ENCODE data around the gene TBC1D13.
"Not testable (repeated sequence)": the region's sequence is repeated elsewhere in the genome, so short reads cannot be mapped to it uniquely, and the experiment has no call there.

The TBC1D13 gene

DNA sequence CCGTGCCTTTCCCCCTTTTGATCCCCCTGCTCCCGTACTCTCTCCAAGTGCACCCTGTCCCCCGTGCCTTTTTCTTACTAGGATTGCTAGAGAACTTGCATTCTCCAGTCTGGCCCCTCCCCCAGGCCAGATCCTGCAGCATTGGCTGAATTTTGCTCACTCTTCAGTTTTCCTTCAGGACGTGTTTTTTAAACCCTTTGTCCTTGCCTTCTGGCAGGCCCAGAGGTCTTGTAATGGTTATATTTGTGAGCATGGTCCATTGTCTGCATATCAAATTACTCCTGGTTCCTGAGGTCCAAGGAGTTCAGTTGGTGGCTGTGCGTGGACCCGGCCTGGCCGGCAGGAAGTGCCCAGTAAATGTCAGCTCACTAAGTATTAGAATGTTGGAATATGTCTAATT is 606 bp downstream of the TBC1D13 start:
- peak; percentile 33 for DNase-seq

GRCh38 chr9:128788445-128788844 is 1.4 kb downstream of the TBC1D13 start:
- DNase-seq, result no peak

DNA sequence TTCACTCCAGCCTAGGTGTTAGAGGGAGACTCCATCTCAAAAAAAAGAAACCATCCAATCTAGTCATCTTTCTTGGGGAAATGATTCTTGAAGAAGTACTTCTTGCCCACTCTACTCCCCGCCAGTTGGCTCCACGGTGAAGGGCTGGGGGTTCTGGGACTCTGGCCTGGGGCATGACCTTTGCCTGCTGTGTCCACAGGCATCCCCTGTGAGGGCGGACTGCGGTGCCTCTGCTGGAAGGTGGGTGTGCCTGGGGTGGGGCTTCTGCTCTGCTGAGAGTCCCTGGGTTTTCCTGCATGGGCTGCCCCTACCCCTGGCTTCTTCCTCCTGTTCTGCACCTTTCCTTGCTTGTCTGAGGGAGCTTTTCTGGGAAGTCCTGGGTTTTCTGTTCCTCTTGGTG is 3.5 kb downstream of the TBC1D13 start:
- DNase-seq, result no peak

GRCh38 chr9:128792134-128792533 is 5.1 kb downstream of the TBC1D13 start:
- no peak for DNase-seq

DNA sequence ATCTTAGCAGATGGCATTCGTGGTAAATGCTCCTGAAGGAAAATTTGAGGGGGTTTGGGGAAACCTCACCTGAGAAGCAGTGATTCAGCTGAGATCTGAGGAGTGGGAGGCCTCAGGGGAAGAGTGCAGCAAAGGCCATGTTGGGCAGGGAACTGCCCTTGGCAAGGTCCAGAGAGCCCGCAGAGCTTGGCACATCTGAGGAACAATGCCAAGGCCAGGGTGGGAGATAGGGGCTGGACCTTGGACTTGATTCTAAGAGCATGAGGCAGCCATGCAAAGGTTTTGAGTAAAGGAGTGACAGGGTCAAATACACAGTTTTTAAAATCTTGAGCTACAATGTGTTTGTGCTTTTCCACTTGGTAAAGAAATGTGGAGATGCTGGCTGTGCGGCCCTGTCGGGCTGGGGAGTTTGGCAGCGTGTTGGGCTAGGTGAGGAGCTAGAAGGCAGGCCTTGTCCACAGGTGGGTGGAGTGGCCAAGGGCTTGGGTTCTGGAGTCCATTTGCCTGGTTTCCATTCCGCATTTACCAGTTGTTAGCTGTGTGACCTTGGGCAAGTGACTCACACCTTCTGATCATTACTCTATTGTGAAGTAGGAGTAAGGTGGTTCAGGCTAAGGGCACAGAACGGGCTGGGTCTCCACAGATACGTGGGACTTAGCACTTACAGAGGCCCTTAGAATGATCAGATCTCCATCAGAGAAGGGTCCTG is 6.1 kb downstream of the TBC1D13 start:
- DNase-seq, result no peak

DNA sequence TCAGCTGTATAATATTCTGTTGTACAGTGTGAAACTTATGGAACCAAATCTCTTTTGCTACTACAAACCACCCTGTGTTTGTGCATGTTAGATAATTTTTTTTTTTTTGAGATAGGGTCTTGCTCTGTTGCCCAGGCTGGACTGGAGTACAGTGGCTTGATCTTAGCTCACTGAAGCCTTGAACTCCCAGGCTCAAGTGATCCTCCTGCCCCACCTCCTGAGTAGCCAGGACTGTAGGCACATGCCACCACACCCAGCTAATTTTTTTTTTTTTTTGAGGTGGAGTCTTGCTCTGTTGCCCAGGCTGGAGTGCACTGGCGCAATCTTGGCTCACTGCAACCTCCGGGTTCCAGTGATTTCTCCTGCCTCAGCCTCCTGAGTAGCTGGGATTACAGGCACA is 7.9 kb downstream of the TBC1D13 start:
- DNase-seq, result not testable (repeated sequence)

- no peak for DNase-seq
Measured at GRCh38 chr9:128798896-128799295, 11.8 kb downstream of the TBC1D13 start.

GRCh38 chr9:128800061-128800460 is 13.0 kb downstream of the TBC1D13 start:
- no peak for DNase-seq

DNA sequence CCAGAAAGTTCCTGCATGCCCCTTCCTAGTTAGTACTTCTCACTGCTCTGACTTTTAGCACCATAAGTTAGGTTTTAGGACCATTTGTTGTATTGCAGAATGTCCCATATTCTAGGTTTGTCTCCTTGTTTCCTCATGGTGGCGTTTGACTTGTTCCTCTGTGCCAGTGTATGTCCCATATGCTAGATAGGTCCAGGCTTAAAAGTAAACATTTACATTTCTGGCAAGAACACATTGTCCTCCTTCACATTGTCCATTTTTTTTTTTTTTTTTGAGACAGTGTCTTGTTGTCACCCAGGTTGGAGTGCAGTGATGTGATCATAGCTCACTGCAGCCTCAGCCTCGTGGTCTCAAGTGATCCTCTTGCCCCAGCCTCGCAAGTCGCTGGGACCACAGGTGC is 15.4 kb downstream of the TBC1D13 start:
- no peak for DNase-seq

DNA sequence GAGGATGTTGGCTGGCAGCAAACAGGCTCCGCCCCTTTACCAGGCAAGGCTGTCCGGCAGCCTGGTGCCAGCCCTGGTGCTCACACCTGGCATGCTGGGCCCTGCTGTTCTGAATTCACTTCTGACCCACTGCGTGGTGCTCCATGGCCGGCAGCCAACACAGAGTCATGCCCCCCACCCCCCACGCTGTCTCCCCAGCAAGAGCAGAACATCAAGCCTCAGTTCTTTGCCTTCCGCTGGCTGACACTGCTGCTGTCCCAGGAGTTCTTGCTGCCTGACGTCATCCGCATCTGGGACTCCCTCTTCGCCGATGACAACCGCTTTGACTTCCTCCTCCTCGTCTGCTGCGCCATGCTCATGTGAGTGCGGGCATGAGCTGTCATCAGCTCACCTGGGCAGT is 18.6 kb downstream of the TBC1D13 start:
- no peak for DNase-seq

- DNase-seq, result no peak
Measured at GRCh38 chr9:128807827-128808226, 20.8 kb downstream of the TBC1D13 start.

GRCh38 chr9:128808543-128808942 is 21.5 kb downstream of the TBC1D13 start:
- no peak for DNase-seq

GRCh38 chr9:128809036-128809599 is 22.1 kb downstream of the TBC1D13 start:
- no peak for DNase-seq

DNA sequence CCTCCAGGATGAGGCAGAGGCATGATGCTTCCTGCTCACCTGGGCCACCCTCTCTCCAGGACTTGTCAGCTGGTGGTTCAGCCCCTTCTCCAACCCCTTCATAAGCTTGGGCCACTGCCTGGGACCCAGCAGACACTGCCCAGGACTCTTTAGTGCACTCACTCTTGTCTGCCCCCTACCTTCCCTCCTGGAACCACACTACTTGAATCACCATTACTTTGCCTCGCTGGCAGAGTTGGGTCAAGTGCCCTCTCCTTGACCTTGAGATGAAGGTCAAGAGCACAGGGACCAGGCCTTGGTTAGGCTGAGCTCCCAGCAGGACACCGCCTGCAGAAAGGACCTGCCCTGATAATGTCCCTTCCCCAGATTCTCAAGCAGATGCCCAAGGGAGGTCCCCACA is 22.8 kb downstream of the TBC1D13 start:
- no peak for DNase-seq

DNA sequence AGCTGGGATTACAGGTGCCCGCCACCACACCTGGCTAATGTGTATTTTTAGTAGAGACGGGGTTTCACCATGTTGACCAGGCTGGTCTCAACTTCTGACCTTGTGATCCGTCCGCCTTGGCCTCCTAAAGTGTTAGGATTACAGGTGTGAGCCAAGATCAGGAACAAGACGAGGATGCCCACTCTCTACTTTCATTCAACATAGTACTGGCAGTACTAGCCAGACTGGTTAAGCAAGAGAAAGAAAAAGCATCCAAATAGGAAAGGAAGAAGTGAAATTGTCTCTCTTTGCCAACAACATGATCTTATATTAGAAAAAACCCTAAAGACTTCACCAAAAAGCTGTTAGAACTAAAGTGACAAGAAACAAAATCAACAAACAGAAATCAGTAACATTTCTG is 23.8 kb downstream of the TBC1D13 start:
- DNase-seq, result no peak

DNA sequence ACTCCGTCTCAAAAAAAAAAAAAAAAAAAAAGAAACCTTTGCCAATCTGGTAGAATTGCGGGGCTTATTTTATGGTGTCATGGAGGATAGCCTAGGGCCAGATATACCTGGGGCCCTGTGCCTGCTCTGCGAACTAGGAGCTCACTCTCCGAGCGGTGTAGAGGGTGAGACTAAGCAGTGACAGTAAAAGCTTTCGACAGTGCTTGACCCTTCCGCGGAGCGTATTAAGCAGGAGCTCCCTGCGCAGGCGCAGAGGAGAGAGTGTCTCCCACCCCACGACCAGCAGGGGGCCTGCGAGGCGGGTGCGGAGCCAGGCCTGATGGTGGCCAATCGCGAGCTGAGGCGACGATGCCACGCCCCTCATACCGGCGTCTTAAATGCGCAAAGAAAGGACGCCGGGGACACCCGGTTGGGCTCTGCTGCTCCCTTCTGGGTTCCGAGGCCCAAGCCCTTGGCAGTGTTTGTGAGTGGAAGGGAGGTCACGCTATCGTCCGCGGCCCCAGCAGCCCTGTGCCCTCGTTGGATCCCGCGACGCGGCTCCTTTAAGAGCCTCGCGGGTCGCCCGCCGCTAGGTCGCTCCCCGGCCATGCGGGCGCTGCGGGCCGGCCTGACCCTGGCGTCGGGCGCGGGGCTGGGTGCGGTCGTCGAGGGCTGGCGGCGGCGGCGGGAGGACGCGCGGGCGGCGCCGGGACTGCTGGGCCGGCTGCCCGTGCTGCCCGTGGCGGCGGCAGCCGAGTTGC is 31.2 kb downstream of the TBC1D13 start, which contains the start of gene ENDOG:
TSS of gene ENDOG (plus strand) at position 402 of the 740 bp plus-strand sequence. CDS start at position 587, 185 bp downstream.
- DNase-seq, result peak; percentile 99

DNA sequence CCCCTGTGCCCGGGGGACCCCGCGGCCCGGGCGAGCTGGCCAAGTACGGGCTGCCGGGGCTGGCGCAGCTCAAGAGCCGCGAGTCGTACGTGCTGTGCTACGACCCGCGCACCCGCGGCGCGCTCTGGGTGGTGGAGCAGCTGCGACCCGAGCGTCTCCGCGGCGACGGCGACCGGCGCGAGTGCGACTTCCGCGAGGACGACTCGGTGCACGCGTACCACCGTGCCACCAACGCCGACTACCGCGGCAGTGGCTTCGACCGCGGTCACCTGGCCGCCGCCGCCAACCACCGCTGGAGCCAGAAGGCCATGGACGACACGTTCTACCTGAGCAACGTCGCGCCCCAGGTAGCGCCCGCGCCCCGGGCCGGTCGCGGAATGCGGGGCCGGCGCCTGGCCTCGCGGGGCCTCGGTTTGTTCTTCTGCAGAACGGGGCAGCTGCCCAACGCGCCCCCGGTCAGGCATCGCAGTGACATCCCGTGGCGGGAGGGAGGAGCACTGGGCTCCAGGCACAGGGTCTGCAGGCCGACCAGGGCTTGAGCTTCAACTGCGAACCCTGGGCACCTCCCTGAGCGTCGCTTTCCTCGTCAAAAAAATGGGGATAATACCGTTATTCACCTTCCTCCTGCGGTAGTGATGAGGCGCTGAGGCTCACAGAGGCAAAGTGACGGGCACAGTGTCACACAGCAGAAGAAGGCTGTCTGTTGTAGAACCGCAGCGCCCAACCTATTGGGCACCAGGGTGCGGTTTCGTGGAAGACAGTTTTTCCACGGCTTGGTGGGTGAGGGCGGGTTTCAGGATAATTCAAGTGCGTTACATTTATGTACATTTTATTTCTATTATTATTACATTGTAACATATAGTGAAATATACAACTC is 32.0 kb downstream of the TBC1D13 start:
- peak; percentile 60 for DNase-seq

DNA sequence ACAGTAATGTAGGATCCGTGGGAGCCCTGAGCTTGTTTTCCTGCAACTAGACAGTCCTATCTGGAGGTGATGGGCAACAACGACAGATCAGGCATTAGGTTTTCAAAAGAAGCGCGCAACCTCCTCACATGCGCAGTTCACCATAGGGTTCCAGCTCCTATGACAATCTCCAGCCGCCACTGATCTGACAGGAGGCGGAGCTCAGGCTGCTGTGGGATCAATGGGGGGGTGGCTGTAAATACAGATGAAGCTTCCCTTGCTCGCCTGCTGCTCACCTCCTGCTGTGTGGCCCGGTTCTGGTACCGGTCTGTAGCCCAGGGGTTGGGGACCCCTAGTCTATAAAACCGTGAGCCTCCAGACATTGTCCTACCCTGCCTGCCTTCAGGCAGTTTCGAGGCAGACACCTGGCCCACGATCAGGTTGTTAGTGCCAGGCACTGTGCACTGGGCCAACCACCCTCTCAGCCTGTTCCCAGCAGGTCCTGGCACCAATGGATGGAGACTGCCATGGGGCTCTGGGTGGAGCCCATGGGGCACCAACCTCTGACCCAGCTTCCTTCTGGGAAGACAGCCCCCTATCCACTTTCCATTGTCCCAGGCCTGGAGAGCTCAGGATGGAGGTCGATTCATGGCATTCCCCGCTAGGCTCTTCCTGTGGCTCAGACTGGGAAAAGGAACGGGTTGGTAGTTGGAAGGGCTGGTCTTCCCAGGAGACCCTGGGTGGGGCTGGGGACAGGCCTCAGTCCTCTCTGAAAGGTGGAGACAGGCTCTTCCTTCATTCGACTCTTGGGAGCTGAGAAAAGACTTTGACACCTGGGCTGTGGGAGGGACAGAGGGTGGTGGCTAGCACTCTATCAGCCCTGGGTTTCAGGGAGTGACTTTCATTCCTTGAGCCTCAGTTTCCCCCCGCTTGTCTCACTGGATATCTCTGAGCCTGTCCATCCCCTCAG is 32.9 kb downstream of the TBC1D13 start:
- DNase-seq, result no peak

DNA sequence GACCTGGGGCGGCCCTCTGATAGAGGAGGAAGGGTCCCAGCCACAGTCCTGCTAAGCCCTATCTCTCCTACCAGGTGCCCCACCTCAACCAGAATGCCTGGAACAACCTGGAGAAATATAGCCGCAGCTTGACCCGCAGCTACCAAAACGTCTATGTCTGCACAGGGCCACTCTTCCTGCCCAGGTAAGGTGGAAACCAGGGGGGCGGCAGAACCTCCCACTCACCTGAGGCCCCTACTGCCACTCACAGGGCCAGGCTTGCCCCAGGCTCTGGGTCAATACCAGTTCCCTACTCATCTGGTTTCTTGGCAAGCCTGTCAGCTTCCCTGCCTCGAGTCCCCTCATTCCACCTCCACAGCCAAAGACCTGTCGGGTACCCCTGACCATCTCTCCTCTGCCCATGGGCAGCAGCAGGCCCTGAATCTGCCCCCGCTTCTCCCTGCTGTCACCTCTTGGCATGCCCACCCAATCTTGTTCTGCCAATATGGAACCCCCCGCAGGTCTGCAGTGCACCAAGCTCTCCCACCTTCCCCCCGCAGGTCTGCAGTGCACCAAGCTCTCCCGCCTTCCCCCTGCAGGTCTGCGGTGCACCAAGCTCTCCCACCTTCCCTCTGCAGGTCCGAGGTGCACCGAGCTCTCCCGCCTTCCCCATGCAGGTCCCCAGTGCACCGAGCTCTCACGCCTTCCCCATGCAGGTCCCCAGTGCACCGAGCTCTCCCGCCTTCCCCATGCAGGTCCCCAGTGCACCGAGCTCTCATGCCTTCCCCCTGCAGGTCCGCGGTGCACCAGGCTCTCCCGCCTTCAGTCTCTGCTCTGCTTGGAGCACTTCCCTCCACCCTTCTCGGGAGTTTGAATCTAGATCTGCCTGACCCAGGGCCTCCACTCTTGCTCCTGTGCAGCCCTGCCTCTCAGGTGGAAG is 33.9 kb downstream of the TBC1D13 start:
- no peak for DNase-seq

GRCh38 chr9:128821584-128822406 is 34.7 kb downstream of the TBC1D13 start:
- DNase-seq, result no peak
